Endothelial cell of umbilical vein (primary cell): ENCODE measurements around the gene LACTB. TPM values are rescaled to one million over a fixed set of nuclear protein-coding genes. Genes with fewer than 3 reads are reported as not detected.

ENCODE experiments used
- BruUV-seq: library from RNA; stranded (reverse); fragments of 400-500 nt; replicated peaks from 2 replicates; lab custom pipeline; 2021; lab: Mats Ljungman, UMichigan
- CTCF ChIA-PET: fragments of 300-600, 350-600 bp; sonication (Branson Sonifier 250); formaldehyde crosslinking; loops from one replicate; lab custom pipeline; 2021; ENCODE audit warnings: antibody characterized with exemption, inconsistent platforms; lab: Charles Lee
- POLR2A ChIA-PET: fragments of 300-600, 350-600 bp; sonication (Branson Sonifier 250); formaldehyde crosslinking; loops from one replicate; lab custom pipeline; 2021; ENCODE audit warnings: antibody characterized with exemption, inconsistent platforms; lab: Charles Lee
- DNase-seq: peaks from one replicate; pipeline ENCODE4 v3.0.0-alpha.2; 2011; ENCODE audit warnings: low read depth, low spot score
- FAIRE-seq: peaks from 2 replicates; lab custom pipeline; 2011; peaks lifted over from hg19 to GRCh38; lab: Jason Lieb, UNC
- H2AFZ ChIP-seq: 2 replicates; pipeline ENCODE4 v1.6.0; 2012; ENCODE audit warnings: low read depth, low read length, control low read depth, inconsistent platforms
- H3K27ac ChIP-seq: 2 replicates; pipeline ENCODE4 v1.5.1; 2011; ENCODE audit warnings: low read depth, mild to moderate bottlenecking, control low read depth, low read length, moderate library complexity; ENCODE audit not compliant: insufficient read depth
- H3K27me3 ChIP-seq, 2 experiments: 2 replicates each; pipeline versions ENCODE4 v1.6.0 to v1.6.1; 2011; ENCODE audit warnings: low read length in 2 of 2, mixed read lengths in 1 of 2; ENCODE audit not compliant: control insufficient read depth in 2 of 2, insufficient read depth in 2 of 2
- H3K36me3 ChIP-seq, 2 experiments: 2 replicates in 1 of 2; 3 replicates in 1 of 2; pipeline ENCODE4 v1.5.1; 2011; ENCODE audit warnings: low read length in 2 of 2, mild to moderate bottlenecking in 1 of 2, moderate library complexity in 1 of 2; ENCODE audit not compliant: control insufficient read depth in 2 of 2, insufficient read depth in 2 of 2; ENCODE audit errors: extremely low read depth in 1 of 2
- H3K4me1 ChIP-seq: 3 replicates; pipeline ENCODE4 v1.5.1; 2011; ENCODE audit warnings: mild to moderate bottlenecking, low read length; ENCODE audit not compliant: control insufficient read depth, insufficient read depth; ENCODE audit errors: extremely low read depth
- H3K4me2 ChIP-seq: 2 replicates; pipeline ENCODE4 v1.6.1; 2011; ENCODE audit warnings: low read length, control low read depth, mixed read lengths; ENCODE audit not compliant: insufficient read depth
- H3K4me3 ChIP-seq, 3 experiments: fragments of 200-600 bp in 1 of 3; sonication (generic), shearing (Covaris generic) in 1 of 3; replicated peaks in 1 of 3; 2 replicates each; pipeline ENCODE4 v1.5.1; 2011 to 2016; ENCODE audit warnings: control low read depth in 3 of 3, low read length in 3 of 3, mild to moderate bottlenecking in 2 of 3, inconsistent platforms in 1 of 3, low read depth in 1 of 3, moderate library complexity in 1 of 3; ENCODE audit not compliant: insufficient read depth in 1 of 3
- H3K79me2 ChIP-seq: 2 replicates; pipeline ENCODE4 v1.6.0; 2012; ENCODE audit warnings: low read length, inconsistent platforms; ENCODE audit not compliant: control insufficient read depth, insufficient read depth
- H3K9ac ChIP-seq: replicated peaks from 2 replicates; pipeline ENCODE3; 2011; ENCODE audit warnings: low read length, control low read depth; ENCODE audit not compliant: insufficient read depth; ENCODE audit errors: extremely low read depth
- H3K9me1 ChIP-seq: replicated peaks from 3 replicates; pipeline ENCODE4 v1.6.0; 2011; ENCODE audit warnings: mild to moderate bottlenecking, low read length; ENCODE audit not compliant: control insufficient read depth, insufficient read depth; ENCODE audit errors: extremely low read depth
- H3K9me3 ChIP-seq: replicated peaks from 2 replicates; pipeline ENCODE4 v1.5.1; 2012; ENCODE audit warnings: low read length, inconsistent platforms; ENCODE audit not compliant: control insufficient read depth, insufficient read depth
- H4K20me1 ChIP-seq: replicated peaks from 2 replicates; pipeline ENCODE3; 2011; ENCODE audit warnings: mild to moderate bottlenecking, low read length; ENCODE audit not compliant: control insufficient read depth, insufficient read depth; ENCODE audit errors: extremely low read depth
- EZH2 ChIP-seq: IDR thresholded peaks from 2 replicates; pipeline ENCODE4 v1.6.1; 2012; ENCODE audit warnings: borderline replicate concordance, low read depth, mild to moderate bottlenecking, moderate library complexity, low read length, inconsistent platforms; ENCODE audit not compliant: severe bottlenecking
- FOS ChIP-seq: IDR thresholded peaks from 2 replicates; pipeline ENCODE4 v1.6.1; 2011; ENCODE audit warnings: mild to moderate bottlenecking, low read length, moderate library complexity, borderline replicate concordance; ENCODE audit not compliant: insufficient read depth
- GATA2 ChIP-seq: IDR thresholded peaks from 2 replicates; pipeline ENCODE4 v1.7.0; 2011; ENCODE audit warnings: low read depth, mild to moderate bottlenecking, moderate library complexity, mixed read lengths, low read length; ENCODE audit not compliant: insufficient read length, insufficient read depth
- JUN ChIP-seq: IDR thresholded peaks from 2 replicates; pipeline ENCODE4 v1.6.1; 2011; ENCODE audit warnings: borderline replicate concordance, low read depth; ENCODE audit not compliant: insufficient read length, insufficient read depth
- MYC ChIP-seq: IDR thresholded peaks from one replicate; pipeline ENCODE4 v1.6.1; 2011; ENCODE audit warnings: mild to moderate bottlenecking, low read depth, low read length
- POLR2A ChIP-seq: IDR thresholded peaks from 2 replicates; pipeline ENCODE4 v1.6.1; 2012; ENCODE audit warnings: low read depth, mild to moderate bottlenecking, control low read depth, low read length
- POLR2AphosphoS5 ChIP-seq: IDR thresholded peaks from 2 replicates; pipeline ENCODE4 v1.6.1; 2012; ENCODE audit warnings: low read depth, mild to moderate bottlenecking, control low read depth, low read length, moderate library complexity; ENCODE audit not compliant: insufficient read depth
- dilution Hi-C: fragments of 300-500 bp; cut with MboI; formaldehyde crosslinking; loops from one replicate; pipeline ENCODE4 v1.15.0; 2019; ENCODE audit warnings: low sequenced_read_pairs; ENCODE audit not compliant: extremely low pct_ligation_motif_present
- intact Hi-C: fragments of 100-400 bp; cut with micrococcal nuclease; formaldehyde crosslinking; loops from one replicate; pipeline ENCODE4 v1.10.0; 2022
- polyA plus RNA-seq, 4 experiments: library from polyadenylated mRNA; depleted of rRNA in 3 of 4; stranded (reverse) in 3 of 4; unstranded in 1 of 4; fragments of >200 nt; gene quantifications; 2 replicates each; pipeline versions ENCODE4 v1.2.1 to v1.2.3, GENCODE V29; 2011 to 2012; ENCODE audit warnings: missing spikeins in 1 of 4
- total RNA-seq: library from RNA; stranded (reverse); gene quantifications from 2 replicates; pipeline ENCODE4 v1.2.3, GENCODE V29; 2021
- TF ChIP-seq, protein P1 (sequence below): IDR thresholded peaks from 2 replicates; pipeline ENCODE4 v1.6.1; 2011; ENCODE audit not compliant: insufficient read depth, insufficient read length
- TF ChIP-seq, protein P2 (sequence below), 2 donors: IDR thresholded peaks; 1 replicate in 1 of 2; 2 replicates in 1 of 2; pipeline ENCODE4 v1.5.1; 2011; ENCODE audit warnings: low read length in 2 of 2, mild to moderate bottlenecking in 2 of 2, moderate library complexity in 2 of 2, control low read depth in 1 of 2, inconsistent platforms in 1 of 2, low read depth in 1 of 2; ENCODE audit not compliant: insufficient read depth in 1 of 2; ENCODE audit errors: extremely low read depth in 1 of 2

The LACTB gene
- total and polyA plus RNA-seq, 2 donors (not counting 3 experiments of a cell fraction or from before 2014, with no cell fraction given) = 14.0 to 26.1 TPM

DNA sequence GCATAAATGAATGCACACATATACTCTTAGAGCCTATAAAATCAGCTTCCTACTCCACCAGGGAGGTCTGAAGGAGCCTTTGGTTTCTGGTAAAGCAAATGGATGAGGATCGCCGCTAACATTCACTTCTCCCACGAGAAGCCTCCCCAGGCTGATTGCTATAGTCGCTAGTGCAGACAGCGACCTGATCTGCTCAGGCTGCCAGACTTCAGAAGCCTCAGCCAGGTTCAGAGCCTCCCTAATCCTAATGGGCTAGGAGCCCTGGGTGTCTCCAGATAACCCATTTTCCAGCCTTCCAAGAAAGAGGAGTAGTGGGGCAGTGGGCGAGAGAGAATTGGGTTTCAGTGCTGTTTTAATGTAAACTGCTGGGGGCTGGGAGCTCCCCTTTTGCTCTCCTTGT is 43.7 kb upstream of the LACTB start:
- H3K79me2 ChIP-seq = no peaks in the 10 kb centered on the region
- ChIA-PET CTCF (interaction anchor here (0.8 to 2.0 kb wide), 2 partner anchors 11 to 16 kb away, joined by 3 to 9 read pairs; no protein-coding TSS in a partner anchor), POLR2A (interaction anchor here (0.7 kb wide), 1 partner anchor 42 kb away, joined by 3 read pairs; no protein-coding TSS in a partner anchor)
- intact Hi-C loops (no loop called here), dilution Hi-C loops (no loop called here)
- no peak overlapping the region for H3K9ac ChIP-seq
- H3K4me2 ChIP-seq = no peak overlapping the region
- no peaks in the 10 kb centered on the region for H3K36me3 ChIP-seq
- no peaks in the 10 kb centered on the region for H3K9me1 ChIP-seq
- TF ChIP-seq JUN = no peak
- TF ChIP-seq POLR2A = no peak
- no peak for TF ChIP-seq MYC
- TF ChIP-seq POLR2AphosphoS5 = no peak
- no peak for TF ChIP-seq GATA2
- no peak for TF ChIP-seq EZH2
- TF ChIP-seq, protein P1, sequence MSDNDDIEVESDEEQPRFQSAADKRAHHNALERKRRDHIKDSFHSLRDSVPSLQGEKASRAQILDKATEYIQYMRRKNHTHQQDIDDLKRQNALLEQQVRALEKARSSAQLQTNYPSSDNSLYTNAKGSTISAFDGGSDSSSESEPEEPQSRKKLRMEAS = no peak
- TF ChIP-seq, protein P2, sequence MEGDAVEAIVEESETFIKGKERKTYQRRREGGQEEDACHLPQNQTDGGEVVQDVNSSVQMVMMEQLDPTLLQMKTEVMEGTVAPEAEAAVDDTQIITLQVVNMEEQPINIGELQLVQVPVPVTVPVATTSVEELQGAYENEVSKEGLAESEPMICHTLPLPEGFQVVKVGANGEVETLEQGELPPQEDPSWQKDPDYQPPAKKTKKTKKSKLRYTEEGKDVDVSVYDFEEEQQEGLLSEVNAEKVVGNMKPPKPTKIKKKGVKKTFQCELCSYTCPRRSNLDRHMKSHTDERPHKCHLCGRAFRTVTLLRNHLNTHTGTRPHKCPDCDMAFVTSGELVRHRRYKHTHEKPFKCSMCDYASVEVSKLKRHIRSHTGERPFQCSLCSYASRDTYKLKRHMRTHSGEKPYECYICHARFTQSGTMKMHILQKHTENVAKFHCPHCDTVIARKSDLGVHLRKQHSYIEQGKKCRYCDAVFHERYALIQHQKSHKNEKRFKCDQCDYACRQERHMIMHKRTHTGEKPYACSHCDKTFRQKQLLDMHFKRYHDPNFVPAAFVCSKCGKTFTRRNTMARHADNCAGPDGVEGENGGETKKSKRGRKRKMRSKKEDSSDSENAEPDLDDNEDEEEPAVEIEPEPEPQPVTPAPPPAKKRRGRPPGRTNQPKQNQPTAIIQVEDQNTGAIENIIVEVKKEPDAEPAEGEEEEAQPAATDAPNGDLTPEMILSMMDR (IDR thresholded peaks at IDR 0.05; ENCODE audit: extremely low read depth in 1 of 2, insufficient read depth in 1 of 2, low read depth in 1 of 2, low read length in 2 of 2) = no peak
- no peak for TF ChIP-seq FOS
- no peaks in the 10 kb centered on the region for H3K27me3 ChIP-seq
- H3K9me3 ChIP-seq = no peaks in the 10 kb centered on the region
- no peak overlapping the region for H3K4me3 ChIP-seq
- no peak overlapping the region for H3K27ac ChIP-seq
- no peak for FAIRE-seq
- H4K20me1 ChIP-seq = no peaks in the 10 kb centered on the region
- H3K4me1 ChIP-seq = no peaks in the 10 kb centered on the region
- no peak overlapping the region for H2AFZ ChIP-seq
- DNase-seq = no peak
- BruUV-seq = no TSS peak
